ENCODE data around the gene RWDD3. TPM values are rescaled to one million over a fixed set of nuclear protein-coding genes. Genes with fewer than 3 reads are reported as not detected.

RWDD3 gene, protein sequence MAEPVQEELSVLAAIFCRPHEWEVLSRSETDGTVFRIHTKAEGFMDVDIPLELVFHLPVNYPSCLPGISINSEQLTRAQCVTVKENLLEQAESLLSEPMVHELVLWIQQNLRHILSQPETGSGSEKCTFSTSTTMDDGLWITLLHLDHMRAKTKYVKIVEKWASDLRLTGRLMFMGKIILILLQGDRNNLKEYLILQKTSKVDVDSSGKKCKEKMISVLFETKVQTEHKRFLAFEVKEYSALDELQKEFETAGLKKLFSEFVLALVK
- 6.1 TPM for total RNA-seq (2021; ENCODE audit: unreplicated experiment)
- polyA plus RNA-seq (2012; ENCODE audit: insufficient read length): 4.9 TPM
- percentile 65 among the genes with signal in this experiment for Bru-seq, nascent RNA
- BruChase-seq, experiment 1, labeled RNA remaining after a 2-hour chase: percentile 79 among the genes with signal in this experiment
- BruChase-seq, experiment 2, labeled RNA remaining after a 6-hour chase: percentile 68 among the genes with signal in this experiment
- long read RNA-seq, partial matches to known transcripts: 2 of 13 reads
- long read RNA-seq, other reads (novel, unspliced or antisense): 6 of 13 reads

DNA sequence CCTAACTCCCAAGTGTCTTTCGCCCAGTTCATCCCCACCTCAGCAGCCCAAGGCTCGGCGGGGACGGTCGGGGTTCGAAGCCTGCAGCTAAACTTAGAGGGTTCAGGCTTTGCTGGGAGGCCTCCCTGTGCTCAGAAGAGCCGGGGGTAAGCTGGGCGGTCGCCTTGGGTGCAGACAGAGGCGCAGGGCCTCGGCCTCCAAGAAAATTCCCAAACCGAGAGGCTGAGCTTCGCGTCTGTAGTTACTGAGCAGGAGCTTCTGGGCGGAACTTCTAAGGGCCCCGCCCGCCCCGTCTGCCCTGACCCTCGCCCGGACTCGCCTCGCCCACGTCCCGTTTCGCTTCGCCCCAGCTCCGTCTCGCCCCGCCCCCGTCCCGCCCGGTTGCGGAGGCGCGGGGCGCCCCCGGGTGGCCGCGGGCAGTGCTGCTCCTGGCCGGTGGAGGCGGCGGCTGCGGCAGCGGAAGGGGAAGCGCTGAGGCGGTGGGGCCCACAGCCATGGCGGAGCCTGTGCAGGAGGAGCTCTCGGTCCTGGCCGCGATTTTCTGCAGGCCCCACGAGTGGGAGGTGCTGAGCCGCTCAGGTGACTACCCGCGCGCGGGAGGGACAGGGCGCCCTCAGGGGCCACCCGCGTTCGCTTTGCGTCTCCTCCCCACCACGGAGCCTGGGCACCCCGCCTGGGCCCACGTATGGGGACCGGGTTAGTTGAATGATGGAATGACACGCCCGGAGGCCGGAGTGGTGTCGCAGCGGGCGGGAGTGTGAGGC lies at the start of gene RWDD3:
RWDD3 (plus strand) TSS at position 474 of the 764 bp plus-strand sequence; CDS start at position 495, 21 bp downstream.
- POLR2A ChIA-PET: interaction anchor here (0.6 to 0.7 kb wide), 5 partner anchors 15 to 1337 kb away, joined by 3 to 7 read pairs (median 4); no protein-coding TSS in a partner anchor
- H3K9me3 ChIP-seq (ENCODE audit: control insufficient read depth, insufficient read depth, low read depth, low read length): no peaks in the 10 kb centered on the region
- peaks cover 7% of the 10 kb centered on the region for H3K4me1 ChIP-seq (ENCODE audit: control insufficient read depth, insufficient read depth, low read length)
- no peaks in the 10 kb centered on the region for H3K27me3 ChIP-seq (ENCODE audit: control insufficient read depth, insufficient read depth, low read length)
- ATAC-seq (peak; percentile 97), DNase-seq (ENCODE audit: low read depth, low spot score) (peak; percentile 27)
- BruUV-seq (replicated peaks): no TSS peak
- TF ChIP-seq, protein P1, sequence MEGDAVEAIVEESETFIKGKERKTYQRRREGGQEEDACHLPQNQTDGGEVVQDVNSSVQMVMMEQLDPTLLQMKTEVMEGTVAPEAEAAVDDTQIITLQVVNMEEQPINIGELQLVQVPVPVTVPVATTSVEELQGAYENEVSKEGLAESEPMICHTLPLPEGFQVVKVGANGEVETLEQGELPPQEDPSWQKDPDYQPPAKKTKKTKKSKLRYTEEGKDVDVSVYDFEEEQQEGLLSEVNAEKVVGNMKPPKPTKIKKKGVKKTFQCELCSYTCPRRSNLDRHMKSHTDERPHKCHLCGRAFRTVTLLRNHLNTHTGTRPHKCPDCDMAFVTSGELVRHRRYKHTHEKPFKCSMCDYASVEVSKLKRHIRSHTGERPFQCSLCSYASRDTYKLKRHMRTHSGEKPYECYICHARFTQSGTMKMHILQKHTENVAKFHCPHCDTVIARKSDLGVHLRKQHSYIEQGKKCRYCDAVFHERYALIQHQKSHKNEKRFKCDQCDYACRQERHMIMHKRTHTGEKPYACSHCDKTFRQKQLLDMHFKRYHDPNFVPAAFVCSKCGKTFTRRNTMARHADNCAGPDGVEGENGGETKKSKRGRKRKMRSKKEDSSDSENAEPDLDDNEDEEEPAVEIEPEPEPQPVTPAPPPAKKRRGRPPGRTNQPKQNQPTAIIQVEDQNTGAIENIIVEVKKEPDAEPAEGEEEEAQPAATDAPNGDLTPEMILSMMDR (IDR thresholded peaks at IDR 0.05): peak; percentile 92
- TF ChIP-seq, protein P2, sequence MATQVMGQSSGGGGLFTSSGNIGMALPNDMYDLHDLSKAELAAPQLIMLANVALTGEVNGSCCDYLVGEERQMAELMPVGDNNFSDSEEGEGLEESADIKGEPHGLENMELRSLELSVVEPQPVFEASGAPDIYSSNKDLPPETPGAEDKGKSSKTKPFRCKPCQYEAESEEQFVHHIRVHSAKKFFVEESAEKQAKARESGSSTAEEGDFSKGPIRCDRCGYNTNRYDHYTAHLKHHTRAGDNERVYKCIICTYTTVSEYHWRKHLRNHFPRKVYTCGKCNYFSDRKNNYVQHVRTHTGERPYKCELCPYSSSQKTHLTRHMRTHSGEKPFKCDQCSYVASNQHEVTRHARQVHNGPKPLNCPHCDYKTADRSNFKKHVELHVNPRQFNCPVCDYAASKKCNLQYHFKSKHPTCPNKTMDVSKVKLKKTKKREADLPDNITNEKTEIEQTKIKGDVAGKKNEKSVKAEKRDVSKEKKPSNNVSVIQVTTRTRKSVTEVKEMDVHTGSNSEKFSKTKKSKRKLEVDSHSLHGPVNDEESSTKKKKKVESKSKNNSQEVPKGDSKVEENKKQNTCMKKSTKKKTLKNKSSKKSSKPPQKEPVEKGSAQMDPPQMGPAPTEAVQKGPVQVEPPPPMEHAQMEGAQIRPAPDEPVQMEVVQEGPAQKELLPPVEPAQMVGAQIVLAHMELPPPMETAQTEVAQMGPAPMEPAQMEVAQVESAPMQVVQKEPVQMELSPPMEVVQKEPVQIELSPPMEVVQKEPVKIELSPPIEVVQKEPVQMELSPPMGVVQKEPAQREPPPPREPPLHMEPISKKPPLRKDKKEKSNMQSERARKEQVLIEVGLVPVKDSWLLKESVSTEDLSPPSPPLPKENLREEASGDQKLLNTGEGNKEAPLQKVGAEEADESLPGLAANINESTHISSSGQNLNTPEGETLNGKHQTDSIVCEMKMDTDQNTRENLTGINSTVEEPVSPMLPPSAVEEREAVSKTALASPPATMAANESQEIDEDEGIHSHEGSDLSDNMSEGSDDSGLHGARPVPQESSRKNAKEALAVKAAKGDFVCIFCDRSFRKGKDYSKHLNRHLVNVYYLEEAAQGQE (IDR thresholded peaks at IDR 0.05; ENCODE audit: insufficient read depth in 1 of 2, low read depth in 2 of 2, low read length in 1 of 2): no peak
- no peak for TF ChIP-seq SIN3A (IDR thresholded peaks at IDR 0.05; ENCODE audit: borderline replicate concordance, insufficient read depth, low read depth, low read length)
- no peak for TF ChIP-seq POLR2AphosphoS5 (IDR thresholded peaks at IDR 0.05; ENCODE audit: low read depth, low read length)
- intact Hi-C loops (cut with micrococcal nuclease; ENCODE audit: unreplicated experiment) (loop anchor here (10.0 kb wide), 1 partner anchor 119 kb away; the partner anchor contains the start of gene TLCD4), in situ Hi-C loops (cut with HindIII; ENCODE audit: low pct_unique_long_range_greater_than_20kb, low sequenced_read_pairs) (no loop called here)
- CTCF ChIA-PET: interaction anchor here (0.5 to 1.7 kb wide), 18 partner anchors 10 to 1510 kb away, joined by 3 to 8 read pairs (median 4); partner anchors contain the start of genes ALG14 and TLCD4
- no peaks in the 10 kb centered on the region for H3K36me3 ChIP-seq (ENCODE audit: control insufficient read depth, insufficient read depth, low read length)
- H3K27ac ChIP-seq (ENCODE audit: low read length): peak within 1 kb of the TSS; percentile 66; the same call in 1 of the 2 replicates
- H3K4me3 ChIP-seq (ENCODE audit: low read depth in 2 of 2, low read length in 2 of 2): peak within 1 kb of the TSS; percentile 68 to 72

- Histone ChIP-seq H3K4me3 (ENCODE audit: low read depth in 2 of 2, low read length in 2 of 2) (no peak overlapping the region), H3K9me3 (ENCODE audit: control insufficient read depth, insufficient read depth, low read depth, low read length) (no peaks in the 10 kb centered on the region), H3K4me1 (ENCODE audit: control insufficient read depth, insufficient read depth, low read length) (no peaks in the 10 kb centered on the region), H3K27me3 (ENCODE audit: control insufficient read depth, insufficient read depth, low read length) (no peaks in the 10 kb centered on the region), H3K36me3 (ENCODE audit: control insufficient read depth, insufficient read depth, low read length) (no peaks in the 10 kb centered on the region), H3K27ac (ENCODE audit: low read length) (no peak overlapping the region)
- CTCF ChIA-PET: no interaction called here
- TF ChIP-seq POLR2AphosphoS5 (IDR thresholded peaks at IDR 0.05; ENCODE audit: low read depth, low read length) (no peak), SIN3A (IDR thresholded peaks at IDR 0.05; ENCODE audit: borderline replicate concordance, insufficient read depth, low read depth, low read length) (no peak), TCF7L2 (IDR thresholded peaks at IDR 0.05; ENCODE audit: low read depth, low read length) (no peak)
- TF ChIP-seq, protein P2 (IDR thresholded peaks at IDR 0.05; ENCODE audit: insufficient read depth in 1 of 2, low read depth in 2 of 2, low read length in 1 of 2): no peak
- TF ChIP-seq, protein P1 (IDR thresholded peaks at IDR 0.05): no peak
- no TSS peak for BruUV-seq (replicated peaks)
- in situ Hi-C loops (cut with HindIII; ENCODE audit: low pct_unique_long_range_greater_than_20kb, low sequenced_read_pairs) (no loop called here), intact Hi-C loops (cut with micrococcal nuclease; ENCODE audit: unreplicated experiment) (no loop called here)
- ATAC-seq: no peak
- DNase-seq (ENCODE audit: low read depth, low spot score): no peak
- POLR2A ChIA-PET: no interaction called here
Measured at GRCh38 chr1:95186149-95186548, 47.9 kb upstream of the RWDD3 start.
